ENCODE measurements around the gene NCDN.

The NCDN gene

GRCh38 chr1:35590476-35591040 lies 33.0 kb downstream of the NCDN start:
- DNase-seq (ENCODE audit: low spot score), result no peak

- no peak for DNase-seq (ENCODE audit: low spot score)
Observed at GRCh38 chr1:35591211-35591610, 33.6 kb downstream of the NCDN start.

GRCh38 chr1:35592991-35593769 lies 35.6 kb downstream of the NCDN start:
- DNase-seq (ENCODE audit: low spot score), result no peak

- no peak for DNase-seq (ENCODE audit: low spot score)
Observed at GRCh38 chr1:35594005-35594760, 36.6 kb downstream of the NCDN start.

- DNase-seq (ENCODE audit: low spot score), result no peak
Observed at GRCh38 chr1:35595684-35596083, 38.1 kb downstream of the NCDN start.

GRCh38 chr1:35597870-35598269 lies 40.3 kb downstream of the NCDN start:
- no peak for DNase-seq (ENCODE audit: low spot score)

GRCh38 chr1:35598895-35599294 lies 41.3 kb downstream of the NCDN start:
- no peak for DNase-seq (ENCODE audit: low spot score)

- DNase-seq (ENCODE audit: low spot score), result no peak
Observed at GRCh38 chr1:35599411-35599810, 41.8 kb downstream of the NCDN start.

GRCh38 chr1:35600593-35600992 lies 43.0 kb downstream of the NCDN start:
- DNase-seq (ENCODE audit: low spot score), result no peak

GRCh38 chr1:35603468-35603867 lies 45.9 kb downstream of the NCDN start:
- DNase-seq (ENCODE audit: low spot score), result no peak

- no peak for DNase-seq (ENCODE audit: low spot score)
Observed at GRCh38 chr1:35603941-35604340, 46.3 kb downstream of the NCDN start.

- no peak for DNase-seq (ENCODE audit: low spot score)
Observed at GRCh38 chr1:35605071-35605866, 47.7 kb downstream of the NCDN start.

GRCh38 chr1:35605867-35606182 lies 48.2 kb downstream of the NCDN start:
- peak; percentile 28 for DNase-seq (ENCODE audit: low spot score)

GRCh38 chr1:35611655-35612054 lies 54.1 kb downstream of the NCDN start:
- DNase-seq (ENCODE audit: low spot score), result no peak

- no peak for DNase-seq (ENCODE audit: low spot score)
Observed at GRCh38 chr1:35615440-35615839, 57.8 kb downstream of the NCDN start.

Measured in AG08395 (cell line).